Measurements from ENCODE around the gene CMSS1.

DNA sequence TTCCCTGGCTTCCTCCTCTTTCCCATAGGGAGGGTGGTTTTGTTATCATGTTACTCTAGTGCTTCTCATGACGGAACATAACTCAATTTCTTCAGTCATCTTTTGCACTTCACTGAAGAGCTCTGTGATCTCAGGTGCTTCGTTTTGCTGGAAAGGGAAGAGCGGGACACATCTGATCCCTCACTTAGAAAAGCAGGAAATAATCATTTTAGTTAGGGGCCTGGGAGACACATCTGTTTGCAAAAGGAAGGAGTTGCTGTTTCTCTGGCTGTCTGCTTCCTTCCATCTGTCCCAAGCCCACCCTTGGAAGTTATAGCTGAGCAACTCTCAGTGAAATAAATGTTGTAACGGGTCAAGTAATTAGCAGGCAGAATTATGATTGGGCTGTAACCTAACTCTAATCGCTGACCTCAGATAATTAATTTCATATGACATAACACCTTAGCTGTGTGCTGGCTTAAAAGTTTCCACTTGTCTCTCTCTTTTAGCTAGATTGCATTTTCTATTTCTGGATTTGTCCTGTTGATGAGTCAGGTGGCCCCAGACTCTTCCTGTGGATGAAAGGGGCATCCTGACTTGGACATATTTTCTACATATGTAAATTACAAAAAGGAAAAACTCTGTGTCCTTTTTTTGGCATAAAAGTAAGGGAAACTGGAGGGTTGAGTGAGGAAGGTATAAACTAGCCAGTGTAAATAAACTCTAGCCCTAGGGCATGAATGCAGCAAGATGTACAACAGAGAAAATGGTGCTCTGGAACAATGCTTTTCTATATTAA lies 307.7 kb downstream of the CMSS1 start:
- TF ChIP-seq, protein P1, sequence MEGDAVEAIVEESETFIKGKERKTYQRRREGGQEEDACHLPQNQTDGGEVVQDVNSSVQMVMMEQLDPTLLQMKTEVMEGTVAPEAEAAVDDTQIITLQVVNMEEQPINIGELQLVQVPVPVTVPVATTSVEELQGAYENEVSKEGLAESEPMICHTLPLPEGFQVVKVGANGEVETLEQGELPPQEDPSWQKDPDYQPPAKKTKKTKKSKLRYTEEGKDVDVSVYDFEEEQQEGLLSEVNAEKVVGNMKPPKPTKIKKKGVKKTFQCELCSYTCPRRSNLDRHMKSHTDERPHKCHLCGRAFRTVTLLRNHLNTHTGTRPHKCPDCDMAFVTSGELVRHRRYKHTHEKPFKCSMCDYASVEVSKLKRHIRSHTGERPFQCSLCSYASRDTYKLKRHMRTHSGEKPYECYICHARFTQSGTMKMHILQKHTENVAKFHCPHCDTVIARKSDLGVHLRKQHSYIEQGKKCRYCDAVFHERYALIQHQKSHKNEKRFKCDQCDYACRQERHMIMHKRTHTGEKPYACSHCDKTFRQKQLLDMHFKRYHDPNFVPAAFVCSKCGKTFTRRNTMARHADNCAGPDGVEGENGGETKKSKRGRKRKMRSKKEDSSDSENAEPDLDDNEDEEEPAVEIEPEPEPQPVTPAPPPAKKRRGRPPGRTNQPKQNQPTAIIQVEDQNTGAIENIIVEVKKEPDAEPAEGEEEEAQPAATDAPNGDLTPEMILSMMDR (IDR thresholded peaks at IDR 0.05), result no peak
- no peak for TF ChIP-seq EZH2 (IDR thresholded peaks at IDR 0.05; ENCODE audit: borderline replicate concordance, insufficient read depth, low read depth, low read length, poor library complexity, severe bottlenecking)

All from B cell (primary cell).